Measurements from ENCODE around the gene RAB36. TPM values are rescaled to one million over a fixed set of nuclear protein-coding genes. Genes with fewer than 3 reads are reported as not detected.

RAB36 gene
- total RNA-seq, 2 experiments from 2014 or later: 0.90 to 1.0 TPM

DNA sequence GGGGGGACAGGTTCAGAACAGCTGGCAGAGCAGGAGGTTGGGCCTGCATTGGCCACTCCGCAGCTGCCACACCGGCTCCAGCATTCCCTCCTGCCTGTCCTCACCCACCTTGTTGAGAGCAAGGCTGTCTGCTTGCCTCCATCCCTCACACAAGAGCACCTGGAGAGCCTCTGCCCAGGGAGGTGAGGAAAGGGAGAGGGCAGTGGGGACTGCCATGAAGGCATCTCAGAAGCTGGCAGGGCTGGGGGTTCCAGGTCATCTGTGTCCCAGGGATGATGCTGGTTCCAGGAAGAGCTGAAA lies 30.6 kb upstream of the RAB36 start:
- H3K9me3 Mint-ChIP-seq: peaks cover 4% of the 10 kb centered on the region
- H3K36me3 Mint-ChIP-seq: peaks cover 5% of the 10 kb centered on the region
- DNase-seq: no peak
- no peak overlapping the region for H3K4me3 Mint-ChIP-seq
- no peaks in the 10 kb centered on the region for H3K27me3 Mint-ChIP-seq
- no peak overlapping the region for H3K27ac Mint-ChIP-seq
- peaks cover 6% of the 10 kb centered on the region for H3K4me1 Mint-ChIP-seq

DNA sequence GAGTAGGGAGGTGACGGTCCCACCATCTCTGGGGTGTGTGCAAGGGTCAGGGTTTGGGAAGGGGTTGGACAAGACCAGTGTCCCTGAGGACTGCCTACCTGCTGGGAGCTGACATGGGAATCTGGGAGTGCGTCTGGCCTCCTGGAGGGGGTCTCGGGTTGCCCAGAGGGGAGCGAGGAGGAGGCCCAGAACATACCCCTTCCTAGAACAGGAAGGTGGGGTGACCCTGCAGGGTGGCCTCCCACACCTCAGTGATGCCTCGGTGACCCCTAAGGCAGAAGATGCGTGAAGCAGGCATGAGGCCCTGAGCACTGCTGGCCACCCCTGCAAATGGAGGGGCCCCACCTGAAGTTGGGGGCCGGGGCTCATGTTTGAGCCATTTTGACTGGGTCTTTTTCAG lies 29.9 kb upstream of the RAB36 start:
- no peak overlapping the region for H3K27ac Mint-ChIP-seq
- peaks cover 4% of the 10 kb centered on the region for H3K9me3 Mint-ChIP-seq
- H3K4me3 Mint-ChIP-seq: no peak overlapping the region
- no peaks in the 10 kb centered on the region for H3K27me3 Mint-ChIP-seq
- peaks cover 8% of the 10 kb centered on the region for H3K36me3 Mint-ChIP-seq
- no peak for DNase-seq
- H3K4me1 Mint-ChIP-seq: peaks cover 10% of the 10 kb centered on the region

DNA sequence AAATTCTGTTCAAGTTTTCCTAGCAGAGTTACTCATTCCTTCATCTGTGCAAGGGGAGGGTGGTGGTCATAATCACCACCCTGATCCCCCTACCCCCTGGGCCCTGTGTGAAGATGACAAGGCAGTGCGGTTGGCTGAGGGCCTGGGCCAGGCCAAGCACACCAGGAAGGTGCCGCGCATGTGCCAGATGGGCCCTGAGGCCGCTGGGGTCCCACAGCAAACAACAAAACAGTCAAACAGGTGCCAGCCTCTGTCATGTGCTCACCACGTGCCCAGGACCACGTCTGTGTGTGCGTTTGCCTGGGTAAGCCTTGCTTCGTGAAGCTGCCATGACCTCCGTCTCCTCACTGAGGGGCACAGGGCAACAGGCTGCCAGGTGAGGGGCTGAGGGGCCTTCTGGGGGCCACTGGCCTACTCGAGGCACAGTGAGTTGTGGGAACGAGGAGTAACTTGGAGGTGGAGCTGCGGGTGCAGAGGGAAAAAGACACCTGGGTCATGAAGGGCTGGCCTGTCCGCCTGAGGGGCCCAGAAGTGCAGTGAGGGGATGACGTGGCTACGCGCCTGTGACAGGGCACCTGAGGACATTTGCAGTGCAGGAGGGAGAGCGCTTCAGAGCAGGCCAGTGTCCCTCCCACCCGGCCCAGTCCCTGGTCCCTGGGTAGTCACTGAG lies 29.3 kb upstream of the RAB36 start:
- H3K27me3 Mint-ChIP-seq: no peaks in the 10 kb centered on the region
- H3K27ac Mint-ChIP-seq: no peak overlapping the region
- peaks cover 8% of the 10 kb centered on the region for H3K36me3 Mint-ChIP-seq
- H3K4me3 Mint-ChIP-seq: no peak overlapping the region
- no peak for DNase-seq
- peaks cover 11% of the 10 kb centered on the region for H3K4me1 Mint-ChIP-seq
- peaks cover 4% of the 10 kb centered on the region for H3K9me3 Mint-ChIP-seq

DNA sequence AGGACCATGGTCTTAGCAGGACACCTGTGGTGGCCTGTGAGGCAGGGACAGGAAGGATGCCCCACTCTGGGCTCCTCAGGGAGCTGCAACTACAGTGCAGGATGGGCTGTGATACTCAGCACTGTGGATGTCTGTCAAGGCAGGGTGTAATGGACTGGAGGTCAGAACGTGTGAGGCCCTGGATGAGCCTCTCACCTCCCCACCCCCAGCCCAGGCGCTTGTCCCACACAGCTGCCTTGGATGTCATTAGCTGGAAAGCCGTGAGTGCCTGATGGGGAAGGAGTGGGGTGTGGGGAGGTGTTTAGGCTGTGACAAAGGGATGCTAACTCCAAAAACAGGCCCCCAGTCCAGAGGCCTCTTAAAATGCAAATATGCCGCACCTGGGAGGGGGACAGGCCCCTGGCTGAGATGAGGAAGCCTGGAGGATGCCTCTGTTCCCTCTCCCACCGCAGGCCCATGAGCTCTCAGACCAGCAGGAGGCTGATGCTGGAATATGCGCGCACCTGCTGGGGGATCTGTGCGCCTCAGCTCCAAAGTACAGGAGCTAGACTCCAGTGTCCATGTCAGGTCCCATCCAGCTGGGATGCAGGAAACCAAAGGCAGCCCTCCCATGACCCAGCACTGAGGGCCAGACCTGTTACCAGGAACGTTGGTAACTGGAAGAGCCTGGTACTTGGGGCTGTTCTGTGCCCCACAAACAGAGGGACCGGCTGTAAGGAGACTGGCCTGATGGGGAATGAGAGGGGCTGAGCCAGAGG lies 28.6 kb upstream of the RAB36 start:
- no peaks in the 10 kb centered on the region for H3K27me3 Mint-ChIP-seq
- peaks cover 4% of the 10 kb centered on the region for H3K9me3 Mint-ChIP-seq
- peaks cover 8% of the 10 kb centered on the region for H3K36me3 Mint-ChIP-seq
- H3K27ac Mint-ChIP-seq: no peak overlapping the region
- H3K4me1 Mint-ChIP-seq: peaks cover 11% of the 10 kb centered on the region
- H3K4me3 Mint-ChIP-seq: no peak overlapping the region
- no peak for DNase-seq

DNA sequence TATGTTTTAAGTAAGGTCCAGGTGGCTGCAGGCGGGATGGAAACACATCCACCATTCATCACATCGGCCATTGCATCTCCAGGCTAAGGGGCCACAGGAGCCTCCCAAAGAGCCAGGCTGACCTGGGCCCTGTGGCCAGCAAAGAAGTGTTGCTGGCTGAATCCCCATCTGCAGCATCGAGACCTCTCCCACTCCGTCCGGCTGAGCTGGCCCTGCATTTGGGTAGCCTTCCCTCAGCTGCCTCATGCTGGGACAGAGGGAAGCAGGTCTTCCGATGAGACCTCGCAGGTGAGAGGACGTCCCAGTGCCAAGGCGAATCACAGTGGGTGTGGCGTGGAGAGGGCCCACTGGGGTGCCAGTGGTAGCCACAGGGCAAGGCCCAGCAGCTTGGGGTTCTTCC lies 28.0 kb upstream of the RAB36 start:
- no peak for DNase-seq
- Mint-ChIP-seq H3K27ac (no peak overlapping the region), H3K4me1 (peaks cover 11% of the 10 kb centered on the region), H3K36me3 (peaks cover 8% of the 10 kb centered on the region), H3K9me3 (peaks cover 4% of the 10 kb centered on the region), H3K4me3 (no peak overlapping the region), H3K27me3 (no peaks in the 10 kb centered on the region)

DNA sequence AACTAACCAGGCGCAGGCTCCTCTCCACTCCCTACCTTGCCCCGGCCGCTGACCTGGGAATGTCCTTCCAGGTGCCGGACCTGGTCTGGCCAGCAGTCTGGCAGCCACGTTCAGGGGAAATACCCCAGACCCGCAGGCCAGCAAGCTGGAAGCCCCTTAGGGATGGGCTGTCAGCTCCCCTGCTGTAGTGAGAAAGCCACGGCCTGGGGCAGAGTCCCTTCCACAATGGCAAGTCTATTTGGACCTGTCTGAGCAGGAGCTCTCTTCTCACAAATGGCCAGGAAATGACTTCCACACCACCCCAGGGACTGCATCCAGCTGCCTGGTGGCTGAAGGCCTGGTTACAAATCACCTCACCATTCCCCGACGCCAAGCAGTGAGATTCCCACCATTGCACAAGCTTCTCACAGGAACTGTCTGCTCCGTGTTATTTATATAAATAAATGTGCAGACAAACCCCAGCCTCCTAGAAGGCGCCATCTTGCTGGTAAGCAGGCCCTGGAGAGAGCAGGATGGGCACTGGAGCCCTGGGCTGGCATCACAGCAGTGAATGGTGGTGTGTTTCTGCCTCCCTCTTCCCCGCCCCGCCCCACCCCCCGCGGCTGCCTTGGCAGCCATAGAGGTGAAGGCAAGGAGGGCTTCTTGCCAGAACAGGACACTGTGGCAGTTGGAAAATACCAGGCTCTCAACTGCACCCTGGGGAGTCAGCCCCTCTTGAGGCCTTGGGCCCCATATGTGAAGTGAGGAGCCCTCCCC lies 27.2 kb upstream of the RAB36 start:
- Mint-ChIP-seq H3K36me3 (peaks cover 8% of the 10 kb centered on the region), H3K9me3 (peaks cover 4% of the 10 kb centered on the region), H3K27me3 (no peaks in the 10 kb centered on the region), H3K4me3 (no peak overlapping the region), H3K4me1 (peaks cover 11% of the 10 kb centered on the region), H3K27ac (no peak overlapping the region)
- no peak for DNase-seq

DNA sequence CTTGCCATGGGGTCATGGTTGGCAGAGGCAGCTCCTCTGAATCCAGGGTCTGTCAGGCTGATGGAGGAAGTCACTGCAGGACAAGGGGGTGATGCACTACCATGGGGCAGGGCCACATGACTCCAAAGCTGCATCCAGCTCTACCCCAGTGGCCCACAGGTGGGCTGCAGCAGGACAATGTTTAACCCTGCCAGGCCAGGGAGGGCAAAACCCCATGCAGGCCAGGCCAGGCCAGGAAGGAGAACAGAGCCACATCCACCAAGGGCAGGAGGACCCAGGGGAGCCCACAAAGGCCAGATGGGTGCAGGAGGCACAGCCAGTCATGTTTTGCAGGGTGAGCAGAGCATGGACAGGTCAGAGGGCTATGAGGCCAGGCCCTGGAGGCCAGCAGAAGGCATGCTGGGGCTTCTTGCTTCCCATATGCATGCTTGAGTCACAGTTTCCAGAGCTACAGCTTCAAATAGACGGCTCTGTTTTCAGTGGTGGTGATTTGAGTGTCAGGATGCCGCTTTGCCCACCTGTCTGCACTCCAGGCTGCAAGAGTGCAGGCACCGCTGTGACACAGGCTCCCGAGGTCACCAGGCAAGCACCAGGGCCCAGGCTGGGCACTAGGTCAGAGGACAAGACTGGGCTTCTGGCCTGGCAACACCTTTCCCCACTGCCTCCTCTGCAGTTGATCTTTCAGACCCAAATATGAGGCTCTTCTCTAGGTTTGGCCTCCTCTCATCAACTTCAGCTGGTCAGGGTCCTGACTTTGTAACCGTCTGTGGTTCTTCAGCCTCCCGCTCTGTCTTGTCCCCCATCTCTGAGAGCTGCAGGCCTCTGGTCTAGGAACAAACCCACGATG lies 26.4 kb upstream of the RAB36 start:
- Mint-ChIP-seq H3K36me3 (peaks cover 8% of the 10 kb centered on the region), H3K4me1 (peaks cover 11% of the 10 kb centered on the region), H3K27ac (peak overlapping the region; percentile 88), H3K9me3 (peaks cover 4% of the 10 kb centered on the region), H3K4me3 (peak overlapping the region; percentile 47), H3K27me3 (no peaks in the 10 kb centered on the region)
- no peak for DNase-seq

DNA sequence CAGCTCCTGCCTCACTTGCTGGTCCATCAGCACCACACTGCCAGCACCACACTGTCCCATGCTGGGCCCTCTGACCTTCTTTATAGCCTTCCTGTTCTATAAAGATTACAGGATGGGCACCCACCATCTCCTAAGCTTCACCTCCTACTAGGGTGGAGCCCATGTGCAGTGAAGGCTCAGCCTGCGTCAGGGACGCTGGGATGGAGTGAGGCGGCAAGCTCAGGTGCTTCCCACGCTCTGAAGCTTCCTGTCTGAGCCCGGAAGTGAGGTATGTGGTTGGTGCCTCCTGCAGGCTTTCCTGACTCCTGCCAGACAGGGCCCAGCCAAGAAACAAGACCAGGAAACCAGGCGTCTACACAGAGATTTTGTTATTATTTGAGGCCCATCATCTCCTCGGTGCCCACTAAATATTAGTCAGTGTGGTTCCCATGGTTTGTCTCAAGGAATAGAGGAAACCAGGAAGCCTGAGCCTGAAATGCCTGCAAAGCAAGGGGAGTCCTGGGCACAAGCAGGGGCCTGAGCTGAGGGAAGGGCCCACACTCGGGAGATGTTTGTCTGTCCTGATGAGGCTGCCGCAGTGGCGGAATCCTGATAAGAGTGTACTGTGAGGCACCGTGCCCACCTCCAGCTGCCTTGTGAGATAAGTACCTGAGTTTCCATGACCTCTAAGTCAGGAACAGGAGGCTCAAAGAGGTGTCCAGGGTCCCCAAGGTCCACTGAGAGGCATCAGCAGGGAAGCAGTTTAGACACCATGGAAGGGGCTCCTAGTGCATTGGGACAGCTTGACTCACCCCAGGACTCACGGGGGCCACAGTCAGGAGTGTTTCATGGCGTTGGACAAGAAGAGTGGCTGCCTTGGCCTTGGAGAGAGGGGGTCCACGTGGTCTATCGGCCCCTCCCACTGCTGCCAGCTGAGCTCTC lies 25.5 kb upstream of the RAB36 start:
- peak overlapping the region; percentile 88 for H3K27ac Mint-ChIP-seq
- peaks cover 11% of the 10 kb centered on the region for H3K4me1 Mint-ChIP-seq
- peaks cover 4% of the 10 kb centered on the region for H3K9me3 Mint-ChIP-seq
- peaks cover 8% of the 10 kb centered on the region for H3K36me3 Mint-ChIP-seq
- peak; percentile 58 for DNase-seq
- H3K4me3 Mint-ChIP-seq: peak overlapping the region; percentile 47
- H3K27me3 Mint-ChIP-seq: no peaks in the 10 kb centered on the region

DNA sequence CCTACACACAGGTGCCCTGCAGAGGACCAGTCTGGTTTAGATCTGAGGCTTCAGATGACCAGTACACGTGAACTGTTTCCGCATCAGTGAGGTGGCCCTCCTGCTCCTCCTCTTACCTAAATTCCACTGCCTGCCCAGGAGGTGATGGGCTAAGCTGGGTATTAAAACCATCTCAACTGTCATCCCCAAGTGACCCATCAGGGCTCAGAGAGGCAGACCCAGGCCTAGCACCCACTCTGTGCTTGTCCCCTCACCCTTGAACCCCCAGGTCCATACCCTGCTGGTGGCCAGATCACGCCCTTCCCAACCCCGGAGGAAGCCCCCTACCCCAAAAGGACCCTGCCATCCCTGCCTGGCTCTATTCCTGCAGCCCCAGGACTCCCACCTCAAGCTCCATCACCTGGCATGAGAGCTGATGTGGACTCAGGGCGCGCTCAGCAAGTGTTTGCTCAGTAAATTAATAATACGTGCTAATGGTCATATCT lies 24.8 kb upstream of the RAB36 start:
- no peak overlapping the region for H3K4me3 Mint-ChIP-seq
- H3K27ac Mint-ChIP-seq: no peak overlapping the region
- peaks cover 8% of the 10 kb centered on the region for H3K36me3 Mint-ChIP-seq
- no peaks in the 10 kb centered on the region for H3K27me3 Mint-ChIP-seq
- H3K4me1 Mint-ChIP-seq: peaks cover 11% of the 10 kb centered on the region
- no peak for DNase-seq
- peaks cover 4% of the 10 kb centered on the region for H3K9me3 Mint-ChIP-seq

DNA sequence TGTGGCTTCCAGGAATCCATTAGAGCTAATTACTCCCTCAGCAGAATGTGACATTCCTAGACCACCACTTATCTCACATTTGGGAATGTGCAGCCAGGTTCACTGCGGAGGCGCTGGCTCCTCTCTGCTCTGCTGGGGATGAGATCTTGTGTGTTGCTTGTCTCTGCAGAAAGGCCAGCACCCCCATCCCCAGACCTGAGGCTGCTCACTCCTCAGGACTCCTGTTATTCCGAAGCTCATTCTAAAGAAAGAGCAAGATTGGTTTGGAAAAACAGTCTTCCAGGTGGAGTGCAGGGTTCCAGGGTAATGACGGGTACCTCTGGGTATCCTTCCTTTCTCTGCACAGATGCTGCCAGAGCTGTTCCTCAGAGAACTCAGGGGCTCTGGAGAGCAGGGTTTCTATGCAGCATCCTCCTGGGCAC lies 24.3 kb upstream of the RAB36 start:
- no peak overlapping the region for H3K27ac Mint-ChIP-seq
- no peak for DNase-seq
- H3K4me1 Mint-ChIP-seq: peaks cover 11% of the 10 kb centered on the region

DNA sequence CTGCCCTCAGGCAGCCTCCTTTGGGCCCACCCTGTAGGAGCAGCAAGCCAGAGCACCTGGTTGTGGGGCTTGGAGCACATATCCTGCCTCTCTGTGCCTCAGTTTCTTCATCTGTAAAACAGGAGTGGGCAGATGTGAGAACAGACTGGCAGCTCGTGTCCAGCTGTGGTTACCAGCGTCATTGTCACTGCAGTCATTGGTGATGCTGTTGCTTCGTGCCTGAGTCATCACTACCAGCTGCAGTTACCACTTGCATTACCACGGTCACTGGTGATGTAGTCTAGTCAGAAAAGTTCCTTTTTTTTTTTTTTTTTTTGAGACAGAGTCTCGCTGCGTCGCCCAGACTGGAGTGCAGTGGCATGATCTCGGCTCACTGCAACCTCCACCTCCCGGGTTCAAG lies 23.9 kb upstream of the RAB36 start:
- Mint-ChIP-seq H3K4me1 (peaks cover 11% of the 10 kb centered on the region), H3K27ac (no peak overlapping the region), H3K36me3 (peaks cover 8% of the 10 kb centered on the region)

More for the DNA sequence above, 24.3 kb upstream of the RAB36 start:
- Mint-ChIP-seq H3K4me3 (no peak overlapping the region), H3K36me3 (peaks cover 8% of the 10 kb centered on the region), H3K9me3 (peaks cover 4% of the 10 kb centered on the region), H3K27me3 (no peaks in the 10 kb centered on the region)

DNA sequence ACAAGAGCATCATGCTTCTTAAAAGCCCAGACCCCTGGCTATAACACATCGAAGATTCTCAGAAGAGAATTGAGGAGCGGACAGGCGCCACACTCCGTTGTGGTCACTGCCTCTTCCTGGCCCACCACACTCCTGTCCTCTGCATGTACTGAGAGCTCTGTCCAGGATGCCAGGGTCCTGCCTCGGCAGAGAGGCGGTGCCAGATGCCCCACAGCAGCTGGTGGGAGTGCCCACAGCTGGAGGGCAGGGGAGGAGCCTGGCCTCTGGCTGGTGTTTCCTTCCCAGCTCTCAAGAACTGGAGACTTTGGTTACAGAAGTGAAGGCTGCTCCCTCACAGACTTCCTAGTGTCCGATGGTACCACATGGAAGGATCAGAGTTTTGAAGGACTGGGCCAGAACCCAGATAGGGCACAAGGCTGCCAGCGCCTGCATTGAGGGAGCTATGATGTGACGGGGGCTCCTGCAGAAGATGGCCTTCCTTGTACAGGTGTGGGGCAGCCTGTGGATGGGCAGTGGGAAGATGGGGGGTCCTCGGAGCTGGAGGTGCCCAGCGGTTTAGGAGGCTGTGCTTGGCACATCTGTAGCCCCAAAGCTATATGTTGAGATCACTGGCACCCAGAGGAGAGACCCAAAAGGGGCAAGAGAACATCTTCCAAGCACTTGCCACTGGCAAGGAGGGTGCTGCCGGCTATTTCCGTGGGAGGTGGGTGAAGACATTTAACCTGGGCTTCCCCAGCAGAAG lies 22.9 kb upstream of the RAB36 start:
- DNase-seq: no peak
- no peak overlapping the region for H3K27ac Mint-ChIP-seq
- peaks cover 11% of the 10 kb centered on the region for H3K4me1 Mint-ChIP-seq
- H3K36me3 Mint-ChIP-seq: peaks cover 8% of the 10 kb centered on the region
- H3K27me3 Mint-ChIP-seq: no peaks in the 10 kb centered on the region
- H3K4me3 Mint-ChIP-seq: no peak overlapping the region
- H3K9me3 Mint-ChIP-seq: peaks cover 4% of the 10 kb centered on the region

More for the DNA sequence above, 23.9 kb upstream of the RAB36 start:
- peaks cover 4% of the 10 kb centered on the region for H3K9me3 Mint-ChIP-seq
- no peak overlapping the region for H3K4me3 Mint-ChIP-seq
- no peaks in the 10 kb centered on the region for H3K27me3 Mint-ChIP-seq
- no peak for DNase-seq

DNA sequence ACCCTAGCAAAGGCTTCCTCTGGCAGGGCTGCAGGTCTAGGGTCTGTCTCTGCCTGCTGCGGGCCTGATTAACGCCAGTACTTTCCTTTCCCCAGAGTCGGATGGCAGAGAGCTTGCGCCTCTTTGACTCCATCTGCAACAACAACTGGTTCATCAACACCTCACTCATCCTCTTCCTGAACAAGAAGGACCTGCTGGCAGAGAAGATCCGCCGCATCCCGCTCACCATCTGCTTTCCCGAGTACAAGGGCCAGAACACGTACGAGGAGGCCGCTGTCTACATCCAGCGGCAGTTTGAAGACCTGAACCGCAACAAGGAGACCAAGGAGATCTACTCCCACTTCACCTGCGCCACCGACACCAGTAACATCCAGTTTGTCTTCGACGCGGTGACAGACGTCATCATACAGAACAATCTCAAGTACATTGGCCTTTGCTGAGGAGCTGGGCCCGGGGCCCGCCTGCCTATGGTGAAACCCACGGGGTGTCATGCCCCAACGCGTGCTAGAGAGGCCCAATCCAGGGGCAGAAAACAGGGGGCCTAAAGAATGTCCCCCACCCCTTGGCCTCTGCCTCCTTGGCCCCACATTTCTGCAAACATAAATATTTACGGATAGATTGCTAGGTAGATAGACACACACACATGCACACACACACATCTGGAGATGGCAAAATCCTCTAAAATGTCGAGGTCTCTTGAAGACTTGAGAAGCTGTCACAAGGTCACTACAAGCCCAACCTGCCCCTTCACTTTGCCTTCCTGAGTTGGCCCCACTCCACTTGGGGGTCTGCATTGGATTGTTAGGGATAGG lies 22.1 kb upstream of the RAB36 start:
- Mint-ChIP-seq H3K27me3 (no peaks in the 10 kb centered on the region), H3K4me1 (peaks cover 11% of the 10 kb centered on the region), H3K27ac (no peak overlapping the region), H3K9me3 (peaks cover 4% of the 10 kb centered on the region), H3K36me3 (peaks cover 8% of the 10 kb centered on the region), H3K4me3 (no peak overlapping the region)
- no peak for DNase-seq

Data from activated naive CD8-positive, alpha-beta T cell treated with anti-CD3 and anti-CD28 coated beads for 36 hours (primary cell).